ENCODE measurements around the gene ACAD10. TPM values are rescaled to one million over a fixed set of nuclear protein-coding genes. Genes with fewer than 3 reads are reported as not detected.
"Not testable (repeated sequence)": the region's sequence is repeated elsewhere in the genome, so short reads cannot be mapped to it uniquely, and the experiment has no call there.

Gene ACAD10
- total RNA-seq, 1 experiment from 2014 or later = 30.8 TPM

GRCh38 chr12:111673503-111673902 is 12.3 kb upstream of the ACAD10 start:
- H3K36me3 ChIP-seq (ENCODE audit: control insufficient read depth, insufficient read depth, low read length) = no peaks in the 10 kb centered on the region
- no peaks in the 10 kb centered on the region for H3K4me1 ChIP-seq (ENCODE audit: control insufficient read depth, insufficient read depth, low read length)
- no peak for DNase-seq (ENCODE audit: low read depth, low spot score)
- intact Hi-C loops (cut with micrococcal nuclease; ENCODE audit: unreplicated experiment) = no loop called here
- no peaks in the 10 kb centered on the region for H3K9me3 ChIP-seq (ENCODE audit: control insufficient read depth, insufficient read depth, low read depth, low read length)
- BruUV-seq (replicated peaks) = no TSS peak
- peak; percentile 76 for ATAC-seq
- POLR2A ChIA-PET = no interaction called here
- CTCF ChIA-PET = interaction anchor here (0.7 to 1.0 kb wide), 7 partner anchors 82 to 375 kb away, joined by 3 to 8 read pairs (median 3); no protein-coding TSS in a partner anchor
- no peak overlapping the region for H3K27ac ChIP-seq (ENCODE audit: low read length)
- no peaks in the 10 kb centered on the region for H3K27me3 ChIP-seq (ENCODE audit: control insufficient read depth, insufficient read depth, low read length)
- no peak overlapping the region for H3K4me3 ChIP-seq (ENCODE audit: low read depth in 2 of 2, low read length in 2 of 2)
- TF ChIP-seq CTCF (IDR thresholded peaks at IDR 0.05) (peak; percentile 74), TCF7L2 (IDR thresholded peaks at IDR 0.05; ENCODE audit: low read depth, low read length) (no peak)
- in situ Hi-C loops (cut with HindIII; ENCODE audit: low pct_unique_long_range_greater_than_20kb, low sequenced_read_pairs) = no loop called here

GRCh38 chr12:111677186-111677585 is 8.7 kb upstream of the ACAD10 start:
- TSS peak; percentile 4 for BruUV-seq (replicated peaks)
- ChIA-PET POLR2A (no interaction called here), CTCF (no interaction called here)
- Histone ChIP-seq H3K4me3 (ENCODE audit: low read depth in 2 of 2, low read length in 2 of 2) (no peak overlapping the region), H3K36me3 (ENCODE audit: control insufficient read depth, insufficient read depth, low read length) (peaks cover 6% of the 10 kb centered on the region), H3K4me1 (ENCODE audit: control insufficient read depth, insufficient read depth, low read length) (no peaks in the 10 kb centered on the region), H3K9me3 (ENCODE audit: control insufficient read depth, insufficient read depth, low read depth, low read length) (no peaks in the 10 kb centered on the region), H3K27me3 (ENCODE audit: control insufficient read depth, insufficient read depth, low read length) (no peaks in the 10 kb centered on the region), H3K27ac (ENCODE audit: low read length) (no peak overlapping the region)
- TF ChIP-seq POLR2AphosphoS5 (IDR thresholded peaks at IDR 0.05; ENCODE audit: low read depth, low read length) = no peak
- no peak for TF ChIP-seq SIN3A (IDR thresholded peaks at IDR 0.05; ENCODE audit: borderline replicate concordance, insufficient read depth, low read depth, low read length)
- no peak for TF ChIP-seq REST (IDR thresholded peaks at IDR 0.05; ENCODE audit: insufficient read depth in 1 of 2, low read depth in 2 of 2, low read length in 1 of 2)
- TF ChIP-seq TCF7L2 (IDR thresholded peaks at IDR 0.05; ENCODE audit: low read depth, low read length) = no peak
- TF ChIP-seq CTCF (IDR thresholded peaks at IDR 0.05) = no peak
- in situ Hi-C loops (cut with HindIII; ENCODE audit: low pct_unique_long_range_greater_than_20kb, low sequenced_read_pairs) (loop anchor here (25.0 kb wide), 1 partner anchor 90 kb away; the partner anchor contains the start of gene ATXN2), intact Hi-C loops (cut with micrococcal nuclease; ENCODE audit: unreplicated experiment) (no loop called here)
- no peak for ATAC-seq
- no peak for DNase-seq (ENCODE audit: low read depth, low spot score)

- POLR2A ChIA-PET; CTCF ChIA-PET; ATAC-seq; BruUV-seq (replicated peaks); H3K36me3 ChIP-seq (ENCODE audit: control insufficient read depth, insufficient read depth, low read length); H3K27me3 ChIP-seq (ENCODE audit: control insufficient read depth, insufficient read depth, low read length); DNase-seq (ENCODE audit: low read depth, low spot score); intact Hi-C loops (cut with micrococcal nuclease; ENCODE audit: unreplicated experiment); H3K9me3 ChIP-seq (ENCODE audit: control insufficient read depth, insufficient read depth, low read depth, low read length): not testable (repeated sequence)
- peak overlapping the region; percentile 97 for H3K27ac ChIP-seq (ENCODE audit: low read length)
- peak overlapping the region; percentile 80 to 95 for H3K4me3 ChIP-seq (ENCODE audit: low read depth in 2 of 2, low read length in 2 of 2)
- H3K4me1 ChIP-seq (ENCODE audit: control insufficient read depth, insufficient read depth, low read length) = peaks cover 18% of the 10 kb centered on the region; the same call in 1 of the 2 replicates
- in situ Hi-C loops (cut with HindIII; ENCODE audit: low pct_unique_long_range_greater_than_20kb, low sequenced_read_pairs) = loop anchor here (25.0 kb wide), 1 partner anchor 97 kb away; the partner anchor contains the start of gene ATXN2
Measured at GRCh38 chr12:111684485-111685198, 1.2 kb upstream of the ACAD10 start.
